Suprapubic skin (tissue), 4 donors: ENCODE measurements around the gene MAPK8IP2. TPM values are rescaled to one million over a fixed set of nuclear protein-coding genes. Genes with fewer than 3 reads are reported as not detected.

Experiments used
- DNase-seq, 2 donors: peaks; one replicate each; pipeline ENCODE4 v3.0.0-alpha.2; 2019; ENCODE audit warnings: low spot score in 2 of 2
- H3K27ac ChIP-seq: fragments of 200-600 bp; sonication (generic); one replicate; pipeline ENCODE4 v1.5.1; 2019
- H3K27me3 ChIP-seq: fragments of 200-600 bp; sonication (generic); one replicate; pipeline ENCODE4 v1.5.1; 2019
- H3K36me3 ChIP-seq: fragments of 200-600 bp; sonication (generic); one replicate; pipeline ENCODE4 v1.5.1; 2019
- H3K4me1 ChIP-seq: fragments of 200-600 bp; sonication (generic); one replicate; pipeline ENCODE4 v1.5.1; 2019
- H3K4me3 ChIP-seq: fragments of 200-600 bp; sonication (generic); one replicate; pipeline ENCODE4 v1.5.1; 2019; ENCODE audit warnings: mild to moderate bottlenecking
- H3K9me3 ChIP-seq: fragments of 200-600 bp; sonication (generic); one replicate; pipeline ENCODE4 v1.5.1; 2019
- CTCF ChIP-seq, 2 donors: fragments of 200-600 bp in 1 of 2; fragments of 450-650 bp in 1 of 2; sonication (generic) in 1 of 2; IDR thresholded peaks; one replicate each; pipeline ENCODE4 v1.5.1; 2016 to 2019; ENCODE audit warnings: antibody characterized with exemption in 2 of 2, mild to moderate bottlenecking in 1 of 2, moderate library complexity in 1 of 2
- EP300 ChIP-seq: sonication (generic); formaldehyde crosslinking; IDR thresholded peaks from one replicate; pipeline ENCODE4 v1.6.1; 2017; ENCODE audit warnings: antibody characterized with exemption
- POLR2A ChIP-seq, 2 donors: fragments of 450-650 bp; IDR thresholded peaks; one replicate each; pipeline ENCODE4 v1.6.1; 2017; ENCODE audit warnings: antibody characterized with exemption in 2 of 2, mild to moderate bottlenecking in 2 of 2, moderate library complexity in 2 of 2
- POLR2AphosphoS5 ChIP-seq, 3 donors: sonication (generic); formaldehyde crosslinking; IDR thresholded peaks; one replicate each; pipeline ENCODE4 v1.6.1; 2017; ENCODE audit warnings: antibody characterized with exemption in 3 of 3
- WGBS: methylation state at CpG from one replicate; pipeline ENCODE4 v1.1.5; 2018; 5-methylcytosine and 5-hydroxymethylcytosine counted together
- total RNA-seq, 4 donors: library from RNA; depleted of rRNA; stranded (reverse); fragments of >200 nt; gene quantifications; one replicate each; pipeline ENCODE4 v1.1.0, GENCODE V29; 2016

The MAPK8IP2 gene
- total RNA-seq, 4 donors from 2014 or later = 2.6 to 4.4 (median 3.7) TPM

- H3K27me3 ChIP-seq = no peaks in the 10 kb centered on the region
- H3K27ac ChIP-seq = no peak overlapping the region
- H3K4me3 ChIP-seq = no peak overlapping the region
- peaks cover 6% of the 10 kb centered on the region for H3K36me3 ChIP-seq
- H3K4me1 ChIP-seq = peaks cover 21% of the 10 kb centered on the region
- H3K9me3 ChIP-seq = no peaks in the 10 kb centered on the region
- TF ChIP-seq POLR2A (IDR thresholded peaks at IDR 0.05) (no peak), POLR2AphosphoS5 (IDR thresholded peaks at IDR 0.05) (no peak), EP300 (no peak), CTCF (IDR thresholded peaks at IDR 0.05) (no peak)
- DNase-seq = peak in 1 of 2 donors; percentile 54
- 93% methylated on average over 23 of the region's 23 CpGs for WGBS
These were observed 16.2 kb upstream of the MAPK8IP2 start for GRCh38 chr22:50584106-50585096.

- peak in 1 of 2 donors; percentile 14 for DNase-seq
- TF ChIP-seq POLR2A (IDR thresholded peaks at IDR 0.05) = no peak
- no peak for TF ChIP-seq POLR2AphosphoS5 (IDR thresholded peaks at IDR 0.05)
- WGBS = 92% methylated on average over 3 of the region's 3 CpGs
These were observed 15.4 kb upstream of the MAPK8IP2 start for GRCh38 chr22:50585238-50585637.

GRCh38 chr22:50585781-50586180 is 14.8 kb upstream of the MAPK8IP2 start:
- peak in 1 of 2 donors; percentile 42 for DNase-seq
- no peaks in the 10 kb centered on the region for H3K9me3 ChIP-seq
- peaks cover 21% of the 10 kb centered on the region for H3K4me1 ChIP-seq
- H3K4me3 ChIP-seq = no peak overlapping the region
- TF ChIP-seq CTCF (IDR thresholded peaks at IDR 0.05) (no peak), POLR2AphosphoS5 (IDR thresholded peaks at IDR 0.05) (no peak), EP300 (no peak), POLR2A (IDR thresholded peaks at IDR 0.05) (no peak)
- no peaks in the 10 kb centered on the region for H3K36me3 ChIP-seq
- 89% methylated on average over 8 of the region's 8 CpGs for WGBS
- no peak overlapping the region for H3K27ac ChIP-seq
- H3K27me3 ChIP-seq = no peaks in the 10 kb centered on the region

More at GRCh38 chr22:50585238-50585637, 15.4 kb upstream of the MAPK8IP2 start:
- Histone ChIP-seq H3K4me1 (peaks cover 21% of the 10 kb centered on the region), H3K36me3 (peaks cover under 1% of the 10 kb centered on the region), H3K4me3 (no peak overlapping the region), H3K27ac (no peak overlapping the region), H3K9me3 (no peaks in the 10 kb centered on the region), H3K27me3 (no peaks in the 10 kb centered on the region)

- TF ChIP-seq POLR2A (IDR thresholded peaks at IDR 0.05) (no peak), EP300 (no peak), CTCF (IDR thresholded peaks at IDR 0.05) (no peak), POLR2AphosphoS5 (IDR thresholded peaks at IDR 0.05) (no peak)
- no peaks in the 10 kb centered on the region for H3K27me3 ChIP-seq
- no peaks in the 10 kb centered on the region for H3K36me3 ChIP-seq
- DNase-seq = no peak
- peaks cover 18% of the 10 kb centered on the region for H3K4me1 ChIP-seq
- H3K4me3 ChIP-seq = no peak overlapping the region
- no CpG with 5 or more reads among the region's 5 CpGs for WGBS
- no peak overlapping the region for H3K27ac ChIP-seq
- no peaks in the 10 kb centered on the region for H3K9me3 ChIP-seq
These were observed 14.2 kb upstream of the MAPK8IP2 start for GRCh38 chr22:50586416-50586815.

- DNase-seq = no peak
- no peaks in the 10 kb centered on the region for H3K36me3 ChIP-seq
- 96% methylated on average over 5 of the region's 5 CpGs for WGBS
- TF ChIP-seq POLR2AphosphoS5 (IDR thresholded peaks at IDR 0.05) = no peak
- TF ChIP-seq EP300 = no peak
- no peak for TF ChIP-seq POLR2A (IDR thresholded peaks at IDR 0.05)
- TF ChIP-seq CTCF (IDR thresholded peaks at IDR 0.05) = no peak
- peaks cover 8% of the 10 kb centered on the region for H3K4me1 ChIP-seq
- no peak overlapping the region for H3K4me3 ChIP-seq
- H3K9me3 ChIP-seq = no peaks in the 10 kb centered on the region
- no peak overlapping the region for H3K27ac ChIP-seq
- H3K27me3 ChIP-seq = no peaks in the 10 kb centered on the region
These were observed 13.2 kb upstream of the MAPK8IP2 start for GRCh38 chr22:50587407-50587806.
